ENCODE data around the gene RNF182.

DNA sequence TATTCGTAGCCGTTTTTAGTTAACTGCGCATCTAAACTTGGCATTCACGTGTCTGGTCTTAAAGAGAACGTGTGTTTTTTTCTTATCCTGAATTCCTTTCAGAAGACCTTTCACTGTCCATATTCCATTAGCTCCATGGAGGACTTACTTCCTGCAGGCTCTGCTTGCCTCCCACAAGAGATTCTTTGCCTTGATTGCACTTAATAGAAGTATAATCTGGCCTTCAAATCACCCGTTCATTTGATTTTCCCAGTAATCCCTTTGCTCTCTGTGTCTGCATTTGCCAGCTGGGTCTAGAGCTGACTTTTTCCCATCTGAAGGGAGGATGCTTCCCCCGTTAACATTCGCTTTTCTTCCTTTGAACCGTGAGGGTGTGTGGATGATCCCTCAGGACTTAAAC is 79.5 kb downstream of the RNF182 start:
- TF ChIP-seq POLR2A (IDR thresholded peaks at IDR 0.05): no peak
- TF ChIP-seq, protein P1, sequence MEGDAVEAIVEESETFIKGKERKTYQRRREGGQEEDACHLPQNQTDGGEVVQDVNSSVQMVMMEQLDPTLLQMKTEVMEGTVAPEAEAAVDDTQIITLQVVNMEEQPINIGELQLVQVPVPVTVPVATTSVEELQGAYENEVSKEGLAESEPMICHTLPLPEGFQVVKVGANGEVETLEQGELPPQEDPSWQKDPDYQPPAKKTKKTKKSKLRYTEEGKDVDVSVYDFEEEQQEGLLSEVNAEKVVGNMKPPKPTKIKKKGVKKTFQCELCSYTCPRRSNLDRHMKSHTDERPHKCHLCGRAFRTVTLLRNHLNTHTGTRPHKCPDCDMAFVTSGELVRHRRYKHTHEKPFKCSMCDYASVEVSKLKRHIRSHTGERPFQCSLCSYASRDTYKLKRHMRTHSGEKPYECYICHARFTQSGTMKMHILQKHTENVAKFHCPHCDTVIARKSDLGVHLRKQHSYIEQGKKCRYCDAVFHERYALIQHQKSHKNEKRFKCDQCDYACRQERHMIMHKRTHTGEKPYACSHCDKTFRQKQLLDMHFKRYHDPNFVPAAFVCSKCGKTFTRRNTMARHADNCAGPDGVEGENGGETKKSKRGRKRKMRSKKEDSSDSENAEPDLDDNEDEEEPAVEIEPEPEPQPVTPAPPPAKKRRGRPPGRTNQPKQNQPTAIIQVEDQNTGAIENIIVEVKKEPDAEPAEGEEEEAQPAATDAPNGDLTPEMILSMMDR (IDR thresholded peaks at IDR 0.05): no peak

Measured in lower leg skin (tissue), 3 donors.